C4-2B (cell line): ENCODE measurements around the gene SCYGR7.

Experiments used
- CTCF ChIP-seq: fragments of 450-650 bp; conservative IDR thresholded peaks from 2 replicates; pipeline ENCODE4 v1.5.1; 2017; ENCODE audit warnings: mild to moderate bottlenecking
- ZFX ChIP-seq: fragments of 450-650 bp; IDR thresholded peaks from 2 replicates; pipeline ENCODE4 v1.6.1; 2017

- TF ChIP-seq CTCF (no peak), ZFX (no peak)
Measured at GRCh38 chr2:227759411-227760118, 31.4 kb downstream of the SCYGR7 start.
